GM06990 (cell line): ENCODE measurements around the gene ANAPC4.

Experiments
- DNase-seq: peaks from one replicate; pipeline ENCODE4 v3.0.0-alpha.2; 2011; ENCODE audit not compliant: insufficient read length; ENCODE audit errors: extremely low read depth
- H3K27me3 ChIP-seq: replicated peaks from 2 replicates; pipeline ENCODE4 v1.6.0; 2011; ENCODE audit warnings: low read length; ENCODE audit not compliant: control insufficient read depth, insufficient read depth
- H3K36me3 ChIP-seq: 2 replicates; pipeline ENCODE4 v1.5.1; 2011; ENCODE audit warnings: low read length; ENCODE audit not compliant: control insufficient read depth, insufficient read depth
- H3K4me3 ChIP-seq: replicated peaks from 2 replicates; pipeline ENCODE4 v1.5.1; 2011; ENCODE audit warnings: low read depth, mild to moderate bottlenecking, control low read depth, low read length
- TF ChIP-seq, protein P1 (sequence below): IDR thresholded peaks from 2 replicates; pipeline ENCODE4 v1.5.1; 2011; ENCODE audit warnings: low read length, control low read depth, mild to moderate bottlenecking, inconsistent platforms; ENCODE audit not compliant: insufficient read depth, poor library complexity, severe bottlenecking

The ANAPC4 gene

DNA sequence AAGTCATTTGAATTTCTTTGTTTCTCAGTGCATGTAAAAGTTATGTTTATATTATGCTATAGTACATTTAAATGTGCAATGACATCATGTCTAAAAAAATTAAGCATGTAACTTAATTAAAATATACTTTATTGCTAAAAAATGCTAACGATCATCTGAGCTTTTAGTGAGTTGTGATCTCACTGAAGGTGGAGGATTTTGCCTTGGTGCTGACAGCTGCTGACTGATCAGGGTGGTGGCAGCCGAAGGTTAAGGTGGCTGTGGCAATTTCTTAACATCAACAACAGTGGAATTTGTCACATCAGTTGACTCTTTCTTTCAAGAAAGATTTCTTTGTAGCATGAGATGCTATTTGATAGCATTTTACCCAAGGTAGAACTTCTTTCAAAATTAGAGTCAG is 6.6 kb downstream of the ANAPC4 start:
- Histone ChIP-seq H3K4me3 (no peak overlapping the region), H3K27me3 (no peaks in the 10 kb centered on the region), H3K36me3 (peaks cover 1% of the 10 kb centered on the region)
- no peak for DNase-seq
- TF ChIP-seq, protein P1, sequence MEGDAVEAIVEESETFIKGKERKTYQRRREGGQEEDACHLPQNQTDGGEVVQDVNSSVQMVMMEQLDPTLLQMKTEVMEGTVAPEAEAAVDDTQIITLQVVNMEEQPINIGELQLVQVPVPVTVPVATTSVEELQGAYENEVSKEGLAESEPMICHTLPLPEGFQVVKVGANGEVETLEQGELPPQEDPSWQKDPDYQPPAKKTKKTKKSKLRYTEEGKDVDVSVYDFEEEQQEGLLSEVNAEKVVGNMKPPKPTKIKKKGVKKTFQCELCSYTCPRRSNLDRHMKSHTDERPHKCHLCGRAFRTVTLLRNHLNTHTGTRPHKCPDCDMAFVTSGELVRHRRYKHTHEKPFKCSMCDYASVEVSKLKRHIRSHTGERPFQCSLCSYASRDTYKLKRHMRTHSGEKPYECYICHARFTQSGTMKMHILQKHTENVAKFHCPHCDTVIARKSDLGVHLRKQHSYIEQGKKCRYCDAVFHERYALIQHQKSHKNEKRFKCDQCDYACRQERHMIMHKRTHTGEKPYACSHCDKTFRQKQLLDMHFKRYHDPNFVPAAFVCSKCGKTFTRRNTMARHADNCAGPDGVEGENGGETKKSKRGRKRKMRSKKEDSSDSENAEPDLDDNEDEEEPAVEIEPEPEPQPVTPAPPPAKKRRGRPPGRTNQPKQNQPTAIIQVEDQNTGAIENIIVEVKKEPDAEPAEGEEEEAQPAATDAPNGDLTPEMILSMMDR, result no peak

DNA sequence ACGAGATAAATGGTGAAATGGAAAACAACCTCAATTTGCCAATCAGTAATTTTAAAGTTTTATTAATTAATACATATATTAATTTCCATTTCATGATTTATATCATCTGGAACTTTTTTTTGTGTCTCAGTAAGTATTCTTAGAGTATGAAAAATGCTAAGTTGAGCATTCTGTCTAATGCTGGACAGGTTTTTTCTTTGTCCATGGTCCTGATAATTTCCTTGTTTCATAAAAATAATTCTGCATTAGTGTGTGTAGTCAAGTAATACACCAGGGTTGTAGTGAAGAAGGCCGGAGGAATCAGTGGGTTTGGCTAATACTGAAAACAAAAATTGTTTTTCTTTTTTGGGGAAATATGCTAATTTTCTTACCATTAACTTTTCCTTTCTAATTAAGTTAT is 9.9 kb downstream of the ANAPC4 start:
- TF ChIP-seq, protein P1, result no peak
- H3K36me3 ChIP-seq, result peaks cover 4% of the 10 kb centered on the region

DNA sequence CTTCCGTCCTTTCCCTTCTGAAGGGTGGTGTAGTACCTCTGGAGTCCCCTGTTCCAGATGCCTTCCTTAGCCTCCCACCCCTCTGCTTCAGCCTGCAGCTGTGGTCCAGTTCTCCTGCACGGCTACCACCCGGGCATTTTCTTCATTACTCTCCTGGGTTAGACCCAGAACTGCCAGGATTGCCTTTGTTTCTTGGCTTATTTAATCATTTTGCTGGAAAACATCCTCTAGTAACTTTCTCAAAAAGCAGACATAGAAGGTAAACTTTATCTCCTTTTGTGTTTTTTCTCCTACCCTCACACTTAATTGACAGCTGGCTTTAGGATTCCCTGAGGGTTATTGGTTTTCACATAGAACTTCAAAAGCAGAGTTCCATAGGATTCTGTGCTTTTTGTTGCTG is 20.2 kb downstream of the ANAPC4 start:
- H3K27me3 ChIP-seq, result no peaks in the 10 kb centered on the region
- H3K4me3 ChIP-seq, result no peak overlapping the region
- peaks cover 17% of the 10 kb centered on the region for H3K36me3 ChIP-seq
- TF ChIP-seq, protein P1, result no peak
- DNase-seq, result no peak

More for the DNA sequence above, 9.9 kb downstream of the ANAPC4 start:
- DNase-seq, result no peak
- H3K27me3 ChIP-seq, result no peaks in the 10 kb centered on the region
- no peak overlapping the region for H3K4me3 ChIP-seq

DNA sequence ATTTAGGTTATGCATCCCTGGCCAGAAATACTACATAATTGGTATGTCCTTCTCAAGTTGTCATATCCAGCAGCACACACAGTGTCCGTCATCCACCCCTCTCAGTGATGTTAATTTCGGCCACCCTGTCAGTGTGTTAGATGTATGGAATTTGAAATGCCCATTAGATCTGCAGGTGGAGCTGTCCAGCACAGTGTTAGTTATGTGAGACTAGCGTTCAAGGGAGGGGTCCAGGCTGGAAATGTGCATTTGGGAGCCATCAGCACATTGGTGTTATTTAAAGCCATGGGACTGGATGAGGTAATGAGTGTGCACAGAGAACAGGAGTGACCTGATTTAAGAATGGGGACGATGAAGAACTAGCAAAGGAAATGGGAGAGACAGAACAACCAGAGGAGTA is 22.4 kb downstream of the ANAPC4 start:
- Histone ChIP-seq H3K4me3 (no peak overlapping the region), H3K27me3 (no peaks in the 10 kb centered on the region), H3K36me3 (peaks cover 13% of the 10 kb centered on the region)
- TF ChIP-seq, protein P1, result no peak
- no peak for DNase-seq

DNA sequence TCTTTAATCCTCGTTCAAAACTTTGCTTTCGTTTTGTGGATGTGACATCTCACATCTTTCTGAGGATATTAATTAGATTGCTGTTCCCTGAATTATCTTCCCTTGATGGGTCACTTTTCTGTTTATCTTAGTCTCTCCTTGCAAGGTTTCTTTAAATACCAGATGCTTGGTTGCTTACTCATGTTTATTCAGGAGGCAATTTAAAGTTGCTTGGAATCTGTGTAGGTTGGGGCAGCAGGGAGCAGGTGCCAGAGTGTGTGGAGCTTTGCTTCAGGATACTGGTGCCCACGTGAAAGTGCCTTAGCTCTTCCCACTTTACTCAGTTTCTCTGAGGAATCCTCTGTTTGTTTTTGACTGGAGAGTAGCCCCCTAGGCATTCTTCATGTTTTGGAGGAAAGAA is 24.0 kb downstream of the ANAPC4 start:
- TF ChIP-seq, protein P1, result no peak
- Histone ChIP-seq H3K4me3 (no peak overlapping the region), H3K36me3 (peaks cover 11% of the 10 kb centered on the region), H3K27me3 (no peaks in the 10 kb centered on the region)
- DNase-seq, result no peak

DNA sequence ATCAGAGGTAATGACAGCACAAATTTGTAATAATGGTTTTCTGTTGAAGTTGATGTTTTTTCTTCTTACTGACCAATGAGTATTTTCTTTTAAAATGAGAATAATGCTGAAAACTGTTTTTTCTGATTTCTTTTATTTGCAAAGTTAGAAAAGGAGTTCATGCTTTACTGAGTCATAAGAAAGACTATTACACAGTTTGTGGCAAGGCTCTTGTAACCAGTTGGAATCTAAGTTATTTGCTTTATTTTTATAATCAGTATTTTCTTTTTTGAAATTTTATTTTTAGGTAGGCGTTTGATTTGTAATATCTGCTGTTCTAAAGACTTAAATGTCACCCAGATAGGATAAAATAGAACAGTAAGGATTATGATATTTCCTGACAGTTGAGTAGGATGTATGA is 25.5 kb downstream of the ANAPC4 start:
- no peak for DNase-seq
- H3K27me3 ChIP-seq, result no peaks in the 10 kb centered on the region
- TF ChIP-seq, protein P1, result no peak
- H3K4me3 ChIP-seq, result no peak overlapping the region
- peaks cover 8% of the 10 kb centered on the region for H3K36me3 ChIP-seq
